Activated T-cell treated with anti-CD3 and anti-CD28 coated beads, Interleukin-2, amount 50 U/mL, for 48 hours (primary cell): ENCODE data around the gene CFAP210.
"Not testable (repeated sequence)": the region's sequence is repeated elsewhere in the genome, so short reads cannot be mapped to it uniquely, and the experiment has no call there.

Experiments used
- DNase-seq, 2 experiments: peaks; one replicate each; pipeline ENCODE4 v3.0.0-alpha.2; 2020

Gene CFAP210

GRCh38 chr2:169670215-169670651 lies 24.0 kb downstream of the CFAP210 start:
- DNase-seq = no peak

GRCh38 chr2:169667583-169667982 lies 26.6 kb downstream of the CFAP210 start:
- no peak for DNase-seq

GRCh38 chr2:169664978-169665930 lies 29.0 kb downstream of the CFAP210 start:
- no peak for DNase-seq

GRCh38 chr2:169664600-169664977 lies 29.6 kb downstream of the CFAP210 start:
- no peak for DNase-seq

- DNase-seq = no peak
Measured at GRCh38 chr2:169663247-169663646, 31.0 kb downstream of the CFAP210 start.

- DNase-seq = no peak
Measured at GRCh38 chr2:169662744-169663143, 31.5 kb downstream of the CFAP210 start.

GRCh38 chr2:169661265-169661664 lies 32.9 kb downstream of the CFAP210 start:
- DNase-seq = no peak

- DNase-seq = no peak
Measured at GRCh38 chr2:169659320-169659719, 34.9 kb downstream of the CFAP210 start.

GRCh38 chr2:169658877-169659276 lies 35.3 kb downstream of the CFAP210 start:
- no peak for DNase-seq

GRCh38 chr2:169656164-169656563 lies 38.0 kb downstream of the CFAP210 start:
- no peak for DNase-seq

- no peak for DNase-seq
Measured at GRCh38 chr2:169653636-169654035, 40.6 kb downstream of the CFAP210 start.

GRCh38 chr2:169649278-169649677 lies 44.9 kb downstream of the CFAP210 start:
- DNase-seq = no peak

GRCh38 chr2:169647496-169647895 lies 46.7 kb downstream of the CFAP210 start:
- DNase-seq = no peak

GRCh38 chr2:169644173-169644572 lies 50.0 kb downstream of the CFAP210 start:
- no peak for DNase-seq

- DNase-seq = no peak
Measured at GRCh38 chr2:169641464-169641863, 52.7 kb downstream of the CFAP210 start.

GRCh38 chr2:169640104-169640503 lies 54.1 kb downstream of the CFAP210 start:
- no peak for DNase-seq

- no peak for DNase-seq
Measured at GRCh38 chr2:169637620-169638019, 56.6 kb downstream of the CFAP210 start.

- no peak for DNase-seq
Measured at GRCh38 chr2:169636440-169637097, 57.6 kb downstream of the CFAP210 start.

- DNase-seq = no peak
Measured at GRCh38 chr2:169625781-169626180, 68.4 kb downstream of the CFAP210 start.

- DNase-seq = no peak
Measured at GRCh38 chr2:169623235-169623634, 71.0 kb downstream of the CFAP210 start.

GRCh38 chr2:169620509-169620908 lies 73.7 kb downstream of the CFAP210 start:
- DNase-seq = no peak

GRCh38 chr2:169619946-169620345 lies 74.3 kb downstream of the CFAP210 start:
- DNase-seq = no peak

- not testable (repeated sequence) for DNase-seq
Measured at GRCh38 chr2:169615982-169616381, 78.2 kb downstream of the CFAP210 start.

- DNase-seq = no peak
Measured at GRCh38 chr2:169613876-169614275, 80.3 kb downstream of the CFAP210 start.
